Spleen (tissue), 11 donors: ENCODE results near the gene PMP22. TPM values are rescaled to one million over a fixed set of nuclear protein-coding genes. Genes with fewer than 3 reads are reported as not detected.

Experiments
- DNase-seq: peaks from one replicate; pipeline ENCODE4 v3.0.0-alpha.2; 2020
- H3K27ac ChIP-seq, 8 donors: fragments of 200-600 bp; sonication (generic) in 7 of 8; 1 replicate in 4 of 8; 2 replicates in 4 of 8; pipeline versions ENCODE4 v1.5.0 to v1.8.0; 2016 to 2021; ENCODE audit warnings: inconsistent platforms in 4 of 8, mild to moderate bottlenecking in 4 of 8, moderate library complexity in 1 of 8
- H3K27me3 ChIP-seq, 7 donors: fragments of 200-600 bp; sonication (generic) in 6 of 7; replicated peaks in 1 of 7; 1 replicate in 4 of 7; 2 replicates in 3 of 7; pipeline versions ENCODE4 v1.5.0 to v1.8.0; 2016 to 2021; ENCODE audit warnings: inconsistent platforms in 3 of 7, mild to moderate bottlenecking in 1 of 7
- H3K36me3 ChIP-seq, 6 donors: fragments of 200-600 bp; sonication (generic) in 5 of 6; 1 replicate in 4 of 6; 2 replicates in 2 of 6; pipeline versions ENCODE4 v1.5.0 to v1.8.0; 2016 to 2021; ENCODE audit warnings: inconsistent platforms in 2 of 6
- H3K4me1 ChIP-seq, 6 donors: fragments of 200-600 bp; sonication (generic) in 5 of 6; 1 replicate in 3 of 6; 2 replicates in 3 of 6; pipeline versions ENCODE4 v1.5.0 to v1.8.0; 2016 to 2021; ENCODE audit warnings: inconsistent platforms in 3 of 6
- H3K4me3 ChIP-seq, 8 donors: fragments of 200-600 bp; sonication (generic) in 7 of 8; 1 replicate in 4 of 8; 2 replicates in 4 of 8; pipeline versions ENCODE4 v1.5.0 to v1.8.0; 2016 to 2021; ENCODE audit warnings: inconsistent platforms in 4 of 8, mild to moderate bottlenecking in 4 of 8, moderate library complexity in 2 of 8
- H3K9me3 ChIP-seq, 8 donors: fragments of 200-600 bp; sonication (generic) in 7 of 8; 1 replicate in 4 of 8; 2 replicates in 4 of 8; pipeline versions ENCODE4 v1.5.0 to v1.8.0; 2016 to 2021; ENCODE audit warnings: inconsistent platforms in 4 of 8
- POLR2A ChIP-seq, 3 donors: fragments of 450-650 bp; IDR thresholded peaks; one replicate each; pipeline ENCODE4 v1.5.1; 2017; ENCODE audit warnings: antibody characterized with exemption in 3 of 3, mild to moderate bottlenecking in 1 of 3
- POLR2AphosphoS5 ChIP-seq, 3 donors: sonication (generic); formaldehyde crosslinking; IDR thresholded peaks; one replicate each; pipeline ENCODE4 v1.5.1; 2017; ENCODE audit warnings: antibody characterized with exemption in 3 of 3
- WGBS, 5 donors: extraction: QIAGEN DNeasy Blood & Tissue Kit in 3 of 5; methylation state at CpG; one replicate each; pipeline versions ENCODE4 v1.1.5 to v1.1.7; 2013 to 2018; 5-methylcytosine and 5-hydroxymethylcytosine counted together
- intact Hi-C: fragments of 100-400 bp; cut with DNase I; formaldehyde crosslinking; loops from one replicate; pipeline ENCODE4 v1.15.0; 2023; ENCODE audit warnings: low total_unique reads
- polyA plus RNA-seq, 3 donors: library from polyadenylated mRNA; stranded (reverse); fragments of 200-250 nt; gene quantifications; one replicate each; pipeline ENCODE4 v1.2.1, GENCODE V29; 2013
- total RNA-seq, 7 donors: library from RNA; depleted of rRNA in 3 of 7; stranded (reverse); fragments of >200 nt in 3 of 7; fragmentation: NEBNext Ultra II Directional in 4 of 7; extraction: Animal tissue kit (Norgen Biotek cat#: 25700) in 4 of 7; gene quantifications; one replicate each; pipeline versions ENCODE4 v1.1.0 to v1.2.1, GENCODE V29; 2016 to 2021
- TF ChIP-seq, protein P1 (sequence below), 11 experiments: fragments of 200-600 bp in 7 of 11; fragments of 450-650 bp in 4 of 11; sonication (generic) in 4 of 11; IDR thresholded peaks in 8 of 11; conservative IDR thresholded peaks in 3 of 11; 1 replicate in 7 of 11; 2 replicates in 4 of 11; pipeline versions ENCODE4 v1.4.0 to v1.8.0; 2016 to 2021; ENCODE audit warnings: antibody characterized with exemption in 11 of 11, inconsistent platforms in 4 of 11, mild to moderate bottlenecking in 1 of 11
- donor health status: healthy with polysubstance abuse.
- donor health status: DM: no; HTN: no; CAD: no; lungs with moderate emphysema.
- donor health status: DM: no; HTN: no; CAD: no.
- donor health status: Bipolar disorder and iron deficiency.
- donor health status: healthy.
- donor health status: DM: no; HTN: no; CAD: no.
- donor health status: DM: yes; HTN: yes; CAD: no.

PMP22 gene
- total and polyA plus RNA-seq, 10 donors, result 9.5 to 40.0 (median 32.1) TPM

DNA sequence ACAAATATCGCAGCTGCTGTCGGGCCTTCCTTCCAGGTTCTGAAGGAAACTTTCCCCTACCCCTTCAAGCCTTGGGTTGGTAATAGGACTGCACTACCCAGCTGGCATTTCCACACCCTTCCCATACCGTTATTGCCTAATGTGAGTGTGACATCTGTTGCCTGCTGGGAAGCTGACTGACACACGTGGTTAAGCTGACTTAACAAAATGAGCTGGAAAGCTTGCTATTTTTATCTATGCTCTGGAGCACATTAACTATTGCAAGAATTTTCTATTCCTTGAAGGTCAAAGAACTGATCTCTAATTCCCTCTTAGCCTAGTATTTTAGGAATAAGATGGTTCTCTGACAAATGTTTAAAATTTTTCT, 79.5 kb downstream of the PMP22 start:
- no peak for DNase-seq
- 13 to 26% (median 17%) methylated on average over 4 of the region's 4 CpGs for WGBS, 5 donors
- Histone ChIP-seq H3K27ac (no peak overlapping the region), H3K4me1 (no peaks in the 10 kb centered on the region), H3K4me3 (no peak overlapping the region), H3K27me3 (peaks cover 0 to 6% (median 0%) of the 10 kb centered on the region in 7 donors), H3K9me3 (no peaks in the 10 kb centered on the region), H3K36me3 (no peaks in the 10 kb centered on the region)
- intact Hi-C loops, result no loop called here
- TF ChIP-seq, protein P1, sequence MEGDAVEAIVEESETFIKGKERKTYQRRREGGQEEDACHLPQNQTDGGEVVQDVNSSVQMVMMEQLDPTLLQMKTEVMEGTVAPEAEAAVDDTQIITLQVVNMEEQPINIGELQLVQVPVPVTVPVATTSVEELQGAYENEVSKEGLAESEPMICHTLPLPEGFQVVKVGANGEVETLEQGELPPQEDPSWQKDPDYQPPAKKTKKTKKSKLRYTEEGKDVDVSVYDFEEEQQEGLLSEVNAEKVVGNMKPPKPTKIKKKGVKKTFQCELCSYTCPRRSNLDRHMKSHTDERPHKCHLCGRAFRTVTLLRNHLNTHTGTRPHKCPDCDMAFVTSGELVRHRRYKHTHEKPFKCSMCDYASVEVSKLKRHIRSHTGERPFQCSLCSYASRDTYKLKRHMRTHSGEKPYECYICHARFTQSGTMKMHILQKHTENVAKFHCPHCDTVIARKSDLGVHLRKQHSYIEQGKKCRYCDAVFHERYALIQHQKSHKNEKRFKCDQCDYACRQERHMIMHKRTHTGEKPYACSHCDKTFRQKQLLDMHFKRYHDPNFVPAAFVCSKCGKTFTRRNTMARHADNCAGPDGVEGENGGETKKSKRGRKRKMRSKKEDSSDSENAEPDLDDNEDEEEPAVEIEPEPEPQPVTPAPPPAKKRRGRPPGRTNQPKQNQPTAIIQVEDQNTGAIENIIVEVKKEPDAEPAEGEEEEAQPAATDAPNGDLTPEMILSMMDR (IDR thresholded peaks at IDR 0.05 in 8 of 11, conservative IDR thresholded peaks at IDR 0.05 in 3 of 11), result no peak
- peak in 1 of 3 donors; percentile 52 for TF ChIP-seq POLR2AphosphoS5 (IDR thresholded peaks at IDR 0.05)
- no peak for TF ChIP-seq POLR2A (IDR thresholded peaks at IDR 0.05)

DNA sequence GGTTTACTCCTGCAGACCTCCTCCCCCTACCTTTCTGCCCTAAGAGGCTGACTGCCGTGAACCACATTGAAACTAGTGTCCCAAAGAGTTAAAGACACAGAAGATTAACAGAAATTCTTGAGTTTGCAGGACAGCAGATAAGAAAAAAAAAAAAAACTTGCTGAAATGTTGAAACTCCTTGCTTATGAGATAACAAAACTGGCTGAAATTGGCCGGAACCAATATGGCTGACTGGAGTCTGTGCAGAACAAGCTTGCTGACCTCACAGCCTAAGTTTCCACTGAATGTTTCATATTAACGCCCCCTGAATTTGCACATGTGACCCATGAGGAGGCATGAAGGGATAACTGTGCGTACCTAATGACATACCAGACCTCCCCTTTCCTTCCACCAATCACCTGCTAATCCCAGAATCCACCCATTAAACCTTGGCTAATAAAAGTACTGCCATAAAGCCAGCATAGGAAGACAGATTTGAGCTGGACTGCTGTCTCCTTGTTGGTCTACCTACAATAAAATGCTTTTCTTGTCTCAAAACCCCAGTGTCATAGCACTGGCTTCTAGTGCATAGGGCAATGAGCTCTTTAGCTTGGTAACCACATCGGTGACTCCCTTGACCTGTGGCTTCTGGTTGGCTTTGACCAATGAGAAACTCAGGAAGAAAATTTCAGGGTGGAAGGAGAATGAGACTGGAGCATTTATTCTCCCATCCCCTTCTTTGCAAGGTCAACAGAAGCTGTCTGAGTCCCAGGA, 80.1 kb downstream of the PMP22 start:
- Histone ChIP-seq H3K36me3 (no peaks in the 10 kb centered on the region), H3K4me3 (no peak overlapping the region), H3K9me3 (no peaks in the 10 kb centered on the region), H3K4me1 (no peaks in the 10 kb centered on the region), H3K27me3 (peaks cover 0 to 6% (median 0%) of the 10 kb centered on the region in 7 donors), H3K27ac (no peak overlapping the region)
- 70 to 92% (median 85%) methylated on average over 5 of the region's 5 CpGs for WGBS, 5 donors
- DNase-seq, result no peak
- TF ChIP-seq POLR2AphosphoS5 (IDR thresholded peaks at IDR 0.05) (no peak), POLR2A (IDR thresholded peaks at IDR 0.05) (no peak)
- TF ChIP-seq, protein P1 (IDR thresholded peaks at IDR 0.05 in 8 of 11, conservative IDR thresholded peaks at IDR 0.05 in 3 of 11), result no peak
- intact Hi-C loops, result no loop called here

DNA sequence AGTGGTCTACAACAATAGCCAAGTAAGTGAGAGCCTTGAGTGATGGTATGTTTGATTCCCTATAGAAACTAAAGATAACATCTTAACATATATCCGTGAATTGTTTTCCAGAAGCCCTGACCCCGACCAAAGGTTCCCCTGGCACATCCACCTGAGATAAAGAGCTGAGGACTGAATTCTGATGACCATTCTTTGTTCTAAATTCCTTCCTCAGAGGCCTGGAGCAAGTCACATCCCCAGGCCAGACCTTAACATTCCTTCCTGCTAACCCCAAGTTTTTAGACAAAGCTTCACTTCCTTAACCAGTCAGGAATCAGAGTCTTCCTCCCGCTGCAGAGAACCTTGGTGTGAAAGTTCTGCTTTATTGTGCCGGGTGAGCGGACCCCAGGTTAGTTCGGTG, 83.3 kb downstream of the PMP22 start:
- Histone ChIP-seq H3K36me3 (no peaks in the 10 kb centered on the region), H3K4me1 (no peaks in the 10 kb centered on the region), H3K27me3 (peaks cover 0 to 6% (median 0%) of the 10 kb centered on the region in 7 donors), H3K9me3 (no peaks in the 10 kb centered on the region), H3K4me3 (no peak overlapping the region), H3K27ac (no peak overlapping the region)
- no peak for DNase-seq
- 60 to 73% (median 71%) methylated on average over 6 of the region's 6 CpGs for WGBS, 5 donors
- intact Hi-C loops, result no loop called here
- TF ChIP-seq, protein P1 (IDR thresholded peaks at IDR 0.05 in 8 of 11, conservative IDR thresholded peaks at IDR 0.05 in 3 of 11), result no peak
- TF ChIP-seq POLR2A (IDR thresholded peaks at IDR 0.05) (no peak), POLR2AphosphoS5 (IDR thresholded peaks at IDR 0.05) (no peak)

GRCh38 chr17:15181333-15181732, 83.8 kb downstream of the PMP22 start:
- TF ChIP-seq POLR2A (IDR thresholded peaks at IDR 0.05) (no peak), POLR2AphosphoS5 (IDR thresholded peaks at IDR 0.05) (no peak)
- TF ChIP-seq, protein P1 (IDR thresholded peaks at IDR 0.05 in 8 of 11, conservative IDR thresholded peaks at IDR 0.05 in 3 of 11), result no peak
- intact Hi-C loops, result no loop called here
- Histone ChIP-seq H3K4me3 (no peak overlapping the region), H3K9me3 (no peaks in the 10 kb centered on the region), H3K27me3 (peaks cover 0 to 6% (median 0%) of the 10 kb centered on the region in 7 donors), H3K27ac (no peak overlapping the region), H3K36me3 (no peaks in the 10 kb centered on the region), H3K4me1 (no peaks in the 10 kb centered on the region)
- no peak for DNase-seq
- 71 to 88% (median 85%) methylated on average over 8 of the region's 8 CpGs for WGBS, 5 donors
